WTC11 (cell line): ENCODE data around the gene CTNNA3.

Experiments used
- JUN ChIP-seq: sonication (generic); formaldehyde crosslinking; IDR thresholded peaks from 2 replicates; pipeline ENCODE4 v1.8.0; 2023; ENCODE audit warnings: mild to moderate bottlenecking, missing genetic modification reagents
- TF ChIP-seq, protein P1 (sequence below): sonication (generic); formaldehyde crosslinking; IDR thresholded peaks from 2 replicates; pipeline ENCODE4 v1.8.0; 2022; ENCODE audit warnings: missing genetic modification reagents

DNA sequence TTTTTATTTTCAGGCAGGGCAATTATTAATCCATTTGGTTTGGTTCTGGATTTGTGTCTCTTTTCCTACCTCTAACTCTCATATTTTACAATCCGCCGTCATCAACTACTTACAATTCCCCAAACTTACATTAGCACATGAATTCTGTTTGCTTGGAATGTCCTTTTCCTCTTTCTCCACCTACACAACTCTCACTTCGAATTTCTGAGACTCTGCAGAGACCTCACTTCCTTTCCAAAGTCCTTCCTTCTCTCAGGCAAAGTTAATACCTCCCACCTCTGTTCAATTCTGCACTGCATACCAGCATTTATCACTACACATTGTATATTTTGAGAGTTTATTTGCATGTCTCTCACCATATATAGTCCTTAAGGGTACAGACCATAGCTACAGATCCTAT is 892.8 kb downstream of the CTNNA3 start:
- no peak for TF ChIP-seq JUN
- TF ChIP-seq, protein P1, sequence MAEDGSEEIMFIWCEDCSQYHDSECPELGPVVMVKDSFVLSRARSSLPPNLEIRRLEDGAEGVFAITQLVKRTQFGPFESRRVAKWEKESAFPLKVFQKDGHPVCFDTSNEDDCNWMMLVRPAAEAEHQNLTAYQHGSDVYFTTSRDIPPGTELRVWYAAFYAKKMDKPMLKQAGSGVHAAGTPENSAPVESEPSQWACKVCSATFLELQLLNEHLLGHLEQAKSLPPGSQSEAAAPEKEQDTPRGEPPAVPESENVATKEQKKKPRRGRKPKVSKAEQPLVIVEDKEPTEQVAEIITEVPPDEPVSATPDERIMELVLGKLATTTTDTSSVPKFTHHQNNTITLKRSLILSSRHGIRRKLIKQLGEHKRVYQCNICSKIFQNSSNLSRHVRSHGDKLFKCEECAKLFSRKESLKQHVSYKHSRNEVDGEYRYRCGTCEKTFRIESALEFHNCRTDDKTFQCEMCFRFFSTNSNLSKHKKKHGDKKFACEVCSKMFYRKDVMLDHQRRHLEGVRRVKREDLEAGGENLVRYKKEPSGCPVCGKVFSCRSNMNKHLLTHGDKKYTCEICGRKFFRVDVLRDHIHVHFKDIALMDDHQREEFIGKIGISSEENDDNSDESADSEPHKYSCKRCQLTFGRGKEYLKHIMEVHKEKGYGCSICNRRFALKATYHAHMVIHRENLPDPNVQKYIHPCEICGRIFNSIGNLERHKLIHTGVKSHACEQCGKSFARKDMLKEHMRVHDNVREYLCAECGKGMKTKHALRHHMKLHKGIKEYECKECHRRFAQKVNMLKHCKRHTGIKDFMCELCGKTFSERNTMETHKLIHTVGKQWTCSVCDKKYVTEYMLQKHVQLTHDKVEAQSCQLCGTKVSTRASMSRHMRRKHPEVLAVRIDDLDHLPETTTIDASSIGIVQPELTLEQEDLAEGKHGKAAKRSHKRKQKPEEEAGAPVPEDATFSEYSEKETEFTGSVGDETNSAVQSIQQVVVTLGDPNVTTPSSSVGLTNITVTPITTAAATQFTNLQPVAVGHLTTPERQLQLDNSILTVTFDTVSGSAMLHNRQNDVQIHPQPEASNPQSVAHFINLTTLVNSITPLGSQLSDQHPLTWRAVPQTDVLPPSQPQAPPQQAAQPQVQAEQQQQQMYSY: no peak
